DOHH2 (cell line): ENCODE data around the gene SIAH2.

Experiments
- CTCF ChIP-seq: fragments of 200-600 bp; sonication (generic); IDR thresholded peaks from one replicate; pipeline ENCODE4 v1.5.1; 2014; ENCODE audit warnings: antibody characterized with exemption, mild to moderate bottlenecking, low read depth, low read length; ENCODE audit not compliant: poor library complexity, severe bottlenecking
- EZH2phosphoT487 ChIP-seq: fragments of 200-600 bp; sonication (generic); IDR thresholded peaks from 2 replicates; pipeline ENCODE4 v1.6.1; 2017; ENCODE audit warnings: borderline replicate concordance, mild to moderate bottlenecking, antibody characterized with exemption, low read length, moderate library complexity, mixed read lengths

- no peak for TF ChIP-seq CTCF
- no peak for TF ChIP-seq EZH2phosphoT487
These were observed 277 bp downstream of the SIAH2 start for GRCh38 chr3:150762662-150763121.
